HEK293 (cell line): Measurements from ENCODE around the gene SMCHD1.

Source experiments
- GLI4 ChIP-seq: fragments of 450-650 bp; formaldehyde crosslinking; IDR thresholded peaks from 2 replicates; pipeline ENCODE4 v1.5.1; 2016; ENCODE audit warnings: missing biosample characterization, missing genetic modification characterization
- HOXD13 ChIP-seq: sonication (generic); formaldehyde crosslinking; IDR thresholded peaks from 2 replicates; pipeline ENCODE4 v1.8.0; 2022; ENCODE audit warnings: missing genetic modification reagents, borderline replicate concordance
- INSM2 ChIP-seq: fragments of 450-650 bp; formaldehyde crosslinking; IDR thresholded peaks from 2 replicates; pipeline ENCODE4 v1.5.1; 2016; ENCODE audit warnings: missing biosample characterization, missing genetic modification characterization
- KLF17 ChIP-seq: fragments of 450-650 bp; formaldehyde crosslinking; IDR thresholded peaks from 2 replicates; pipeline ENCODE4 v1.5.1; 2016; ENCODE audit warnings: missing biosample characterization, missing genetic modification characterization
- YY1 ChIP-seq: fragments of 450-650 bp; formaldehyde crosslinking; IDR thresholded peaks from 2 replicates; pipeline ENCODE4 v1.5.1; 2018; ENCODE audit warnings: missing biosample characterization, missing genetic modification characterization
- ZBTB21 ChIP-seq: fragments of 450-650 bp; formaldehyde crosslinking; IDR thresholded peaks from 2 replicates; pipeline ENCODE4 v1.5.1; 2017; ENCODE audit warnings: missing biosample characterization, missing genetic modification characterization
- ZBTB26 ChIP-seq: fragments of 450-650 bp; formaldehyde crosslinking; optimal IDR thresholded peaks from 2 replicates; pipeline ENCODE3; 2016; ENCODE audit warnings: missing biosample characterization, mild to moderate bottlenecking, missing genetic modification characterization
- ZFP3 ChIP-seq: fragments of 450-650 bp; formaldehyde crosslinking; IDR thresholded peaks from 2 replicates; pipeline ENCODE4 v1.5.1; 2016; ENCODE audit warnings: low read depth, missing biosample characterization, missing genetic modification characterization
- ZIC2 ChIP-seq: fragments of 450-650 bp; formaldehyde crosslinking; IDR thresholded peaks from 2 replicates; pipeline ENCODE4 v1.5.1; 2016; ENCODE audit warnings: missing biosample characterization, missing genetic modification characterization
- ZNF112 ChIP-seq: fragments of 450-650 bp; formaldehyde crosslinking; IDR thresholded peaks from 2 replicates; pipeline ENCODE4 v1.5.0; 2017; ENCODE audit warnings: missing biosample characterization, missing genetic modification characterization
- ZNF114 ChIP-seq: fragments of 450-650 bp; formaldehyde crosslinking; IDR thresholded peaks from 2 replicates; pipeline ENCODE4 v1.5.0; 2017; ENCODE audit warnings: missing biosample characterization, missing genetic modification characterization
- ZNF155 ChIP-seq: fragments of 450-650 bp; formaldehyde crosslinking; IDR thresholded peaks from 2 replicates; pipeline ENCODE4 v1.5.1; 2016; ENCODE audit warnings: missing biosample characterization, missing genetic modification characterization
- ZNF157 ChIP-seq: fragments of 450-650 bp; formaldehyde crosslinking; IDR thresholded peaks from 2 replicates; pipeline ENCODE4 v1.5.1; 2016; ENCODE audit warnings: missing biosample characterization, missing genetic modification characterization
- ZNF18 ChIP-seq: fragments of 450-650 bp; formaldehyde crosslinking; IDR thresholded peaks from 2 replicates; pipeline ENCODE4 v1.5.1; 2016; ENCODE audit warnings: missing biosample characterization, missing genetic modification characterization
- ZNF324 ChIP-seq: fragments of 450-650 bp; formaldehyde crosslinking; IDR thresholded peaks from 2 replicates; pipeline ENCODE4 v1.5.1; 2016; ENCODE audit warnings: missing biosample characterization, missing genetic modification characterization
- ZNF510 ChIP-seq: fragments of 450-650 bp; formaldehyde crosslinking; IDR thresholded peaks from 2 replicates; pipeline ENCODE4 v1.5.1; 2018; ENCODE audit warnings: mild to moderate bottlenecking, missing genetic modification characterization, missing biosample characterization; ENCODE audit not compliant: insufficient replicate concordance
- ZNF513 ChIP-seq: fragments of 450-650 bp; IDR thresholded peaks from 2 replicates; pipeline ENCODE4 v1.5.1; 2018; ENCODE audit warnings: missing biosample characterization, missing genetic modification characterization
- ZNF518A ChIP-seq: fragments of 450-650 bp; formaldehyde crosslinking; conservative IDR thresholded peaks from 2 replicates; pipeline ENCODE4 v1.5.1; 2016; ENCODE audit warnings: low read depth, missing biosample characterization, missing genetic modification characterization
- ZNF560 ChIP-seq: fragments of 450-650 bp; formaldehyde crosslinking; IDR thresholded peaks from 2 replicates; pipeline ENCODE4 v1.5.1; 2017; ENCODE audit warnings: missing biosample characterization, missing genetic modification characterization, borderline replicate concordance
- ZNF629 ChIP-seq: fragments of 450-650 bp; formaldehyde crosslinking; IDR thresholded peaks from 2 replicates; pipeline ENCODE4 v1.5.1; 2017; ENCODE audit warnings: missing biosample characterization, missing genetic modification characterization
- ZNF660 ChIP-seq: fragments of 450-650 bp; IDR thresholded peaks from 2 replicates; pipeline ENCODE4 v1.5.1; 2018; ENCODE audit warnings: missing biosample characterization, mild to moderate bottlenecking, missing genetic modification characterization
- ZNF747 ChIP-seq: fragments of 450-650 bp; formaldehyde crosslinking; IDR thresholded peaks from 2 replicates; pipeline ENCODE4 v1.5.1; 2016; ENCODE audit warnings: missing biosample characterization, missing genetic modification characterization
- ZNF837 ChIP-seq: fragments of 450-650 bp; formaldehyde crosslinking; IDR thresholded peaks from 2 replicates; pipeline ENCODE4 v1.5.1; 2016; ENCODE audit warnings: missing biosample characterization, missing genetic modification characterization
- ZNF843 ChIP-seq: fragments of 450-650 bp; formaldehyde crosslinking; IDR thresholded peaks from 2 replicates; pipeline ENCODE4 v1.5.1; 2016; ENCODE audit warnings: missing biosample characterization, missing genetic modification characterization
- ZSCAN30 ChIP-seq: fragments of 450-650 bp; IDR thresholded peaks from 2 replicates; pipeline ENCODE4 v1.5.1; 2018; ENCODE audit warnings: missing biosample characterization, mild to moderate bottlenecking, missing genetic modification characterization, moderate library complexity
- ZSCAN5A ChIP-seq: fragments of 450-650 bp; formaldehyde crosslinking; IDR thresholded peaks from 2 replicates; pipeline ENCODE4 v1.5.1; 2016; ENCODE audit warnings: missing biosample characterization, missing genetic modification characterization

The SMCHD1 gene

GRCh38 chr18:2655178-2655953 is at the start of gene SMCHD1 (continued):
- TF ChIP-seq INSM2 (tag by site-specific recombination) (no peak), ZSCAN5A (no peak), ZNF560 (tag by site-specific recombination) (no peak), ZNF513 (tag by site-specific recombination) (no peak; the same call in 1 of the 2 replicates), ZNF112 (tag by site-specific recombination) (no peak), KLF17 (peak; percentile 42; the same call in 1 of the 2 replicates), ZBTB26 (peak; percentile 72), ZSCAN30 (tag by site-specific recombination) (peak; percentile 60; the same call in 1 of the 2 replicates), ZNF510 (tag by site-specific recombination) (no peak), ZNF18 (tag by site-specific recombination) (no peak), ZFP3 (tag by site-specific recombination) (no peak), ZBTB21 (tag by site-specific recombination) (peak; percentile 63), YY1 (tag by site-specific recombination) (no peak), ZNF843 (tag by site-specific recombination) (peak; percentile 59; the same call in 1 of the 2 replicates), GLI4 (tag by site-specific recombination) (no peak), HOXD13 (CRISPR knock-in tag) (no peak), ZNF157 (tag by site-specific recombination) (no peak), ZNF660 (tag by site-specific recombination) (peak; percentile 21; the same call in 1 of the 2 replicates), ZNF629 (tag by site-specific recombination) (peak; percentile 99), ZNF837 (tag by site-specific recombination) (no peak), ZNF747 (tag by site-specific recombination) (no peak), ZNF518A (tag by site-specific recombination) (no peak; the same call in 1 of the 2 replicates), ZNF155 (no peak), ZIC2 (tag by site-specific recombination) (peak; percentile 61), ZNF114 (tag by site-specific recombination) (no peak), ZNF324 (tag by site-specific recombination) (peak; percentile 69; the same call in 1 of the 2 replicates)
